Aorta (tissue), 5 donors: ENCODE results near the gene ANKS1A. TPM values are rescaled to one million over a fixed set of nuclear protein-coding genes. Genes with fewer than 3 reads are reported as not detected.

Experiments used
- ATAC-seq: fragments of 200-7000 bp; cut with Tn5 transposase; one replicate; pipeline ENCODE4 v1.9.1; 2022; ENCODE audit warnings: moderate library complexity; ENCODE audit not compliant: low FRiP score
- DNase-seq, 2 donors: peaks; one replicate each; pipeline ENCODE4 v3.0.0-alpha.2; 2020
- H3K27ac ChIP-seq, 2 donors: one replicate each; pipeline ENCODE4 v1.5.1; 2013; ENCODE audit warnings: low read length in 2 of 2, mild to moderate bottlenecking in 2 of 2, moderate library complexity in 2 of 2, control low read depth in 1 of 2, inconsistent platforms in 1 of 2, low read depth in 1 of 2
- H3K27me3 ChIP-seq, 2 donors: one replicate each; pipeline ENCODE4 v1.6.1; 2013; ENCODE audit warnings: control low read depth in 1 of 2, low read length in 1 of 2, mild to moderate bottlenecking in 1 of 2, moderate library complexity in 1 of 2; ENCODE audit not compliant: insufficient read depth in 2 of 2, control insufficient read depth in 1 of 2
- H3K36me3 ChIP-seq, 2 donors: one replicate each; pipeline ENCODE4 v1.6.1; 2013; ENCODE audit warnings: control low read depth in 1 of 2, low read length in 1 of 2, mild to moderate bottlenecking in 1 of 2; ENCODE audit not compliant: insufficient read depth in 2 of 2, control insufficient read depth in 1 of 2
- H3K4me1 ChIP-seq, 2 donors: one replicate each; pipeline ENCODE4 v1.6.1; 2013; ENCODE audit warnings: low read length in 2 of 2, control low read depth in 1 of 2, mild to moderate bottlenecking in 1 of 2, moderate library complexity in 1 of 2; ENCODE audit not compliant: insufficient read depth in 2 of 2, control insufficient read depth in 1 of 2
- H3K4me3 ChIP-seq, 2 donors: one replicate each; pipeline ENCODE4 v1.5.1; 2013; ENCODE audit warnings: low read length in 2 of 2, control low read depth in 1 of 2, mild to moderate bottlenecking in 1 of 2
- H3K9me3 ChIP-seq: one replicate; pipeline ENCODE4 v1.6.1; 2013; ENCODE audit warnings: mild to moderate bottlenecking, low read length; ENCODE audit not compliant: control insufficient read depth
- WGBS, 2 donors: extraction: QIAGEN DNeasy Blood & Tissue Kit; methylation state at CpG; one replicate each; pipeline ENCODE4 v1.1.7; 2013; 5-methylcytosine and 5-hydroxymethylcytosine counted together
- intact Hi-C, 2 donors: fragments of 100-400 bp; cut with DNase I; formaldehyde crosslinking; loops; one replicate each; pipeline versions ENCODE4 v1.14.2 to v1.15.0; 2022
- polyA plus RNA-seq, 2 donors: library from polyadenylated mRNA; stranded (reverse); fragments of 200-250 nt; gene quantifications; one replicate each; pipeline ENCODE4 v1.2.3, GENCODE V29; 2013
- total RNA-seq, 2 donors: library from RNA; stranded (reverse); fragmentation: NEBNext Ultra II Directional; extraction: Animal tissue kit (Norgen Biotek cat#: 25700); gene quantifications; one replicate each; pipeline ENCODE4 v1.2.1, GENCODE V29; 2021
- donor health status: healthy with polysubstance abuse.
- donor health status: Bipolar disorder and iron deficiency.
- donor health status: DM: no; HTN: no; CAD: no.
- donor health status: DM: no; HTN: no; CAD: no.
- donor health status: DM: yes; HTN: yes; CAD: no.

ANKS1A gene
- total and polyA plus RNA-seq, 4 donors: 9.4 to 44.4 (median 29.0) TPM

GRCh38 chr6:34909320-34909883, 20.3 kb downstream of the ANKS1A start:
- Histone ChIP-seq H3K9me3 (no peaks in the 10 kb centered on the region), H3K4me3 (no peak overlapping the region), H3K36me3 (no peaks in the 10 kb centered on the region), H3K27me3 (no peaks in the 10 kb centered on the region), H3K27ac (peak overlapping the region in 1 of 2 donors; percentile 6), H3K4me1 (peaks cover 4 to 5% of the 10 kb centered on the region in 2 donors)
- no peak for DNase-seq
- 48% methylated on average over 6 of the region's 6 CpGs for WGBS, 2 donors
- intact Hi-C loops: no loop called here
- ATAC-seq: no peak

DNA sequence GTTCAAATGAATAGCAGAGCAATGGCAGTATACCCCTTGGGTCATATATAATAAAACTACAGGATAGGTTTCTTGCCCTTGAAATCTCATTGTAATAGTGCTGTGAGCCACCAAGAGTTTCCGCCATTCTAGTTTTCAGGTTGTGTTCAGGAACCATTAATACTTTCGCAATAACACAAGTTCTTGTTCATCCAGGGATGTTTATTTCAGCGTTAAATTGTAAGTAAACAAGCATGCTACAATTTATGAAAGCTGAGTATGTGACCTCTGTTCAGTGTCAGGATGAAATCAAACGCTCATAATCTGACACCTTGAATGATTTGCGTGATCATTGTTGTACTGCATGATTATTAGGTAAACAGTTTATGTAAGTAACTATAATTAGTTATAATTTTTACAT, 22.8 kb downstream of the ANKS1A start:
- no peak for DNase-seq
- 95 to 96% methylated on average over 5 of the region's 5 CpGs for WGBS, 2 donors
- H3K4me1 ChIP-seq: peaks cover 5 to 20% of the 10 kb centered on the region in 2 donors
- ATAC-seq: no peak
- H3K27me3 ChIP-seq: no peaks in the 10 kb centered on the region
- H3K9me3 ChIP-seq: no peaks in the 10 kb centered on the region
- H3K27ac ChIP-seq: no peak overlapping the region
- no peaks in the 10 kb centered on the region for H3K36me3 ChIP-seq
- no peak overlapping the region for H3K4me3 ChIP-seq
- intact Hi-C loops: no loop called here

DNA sequence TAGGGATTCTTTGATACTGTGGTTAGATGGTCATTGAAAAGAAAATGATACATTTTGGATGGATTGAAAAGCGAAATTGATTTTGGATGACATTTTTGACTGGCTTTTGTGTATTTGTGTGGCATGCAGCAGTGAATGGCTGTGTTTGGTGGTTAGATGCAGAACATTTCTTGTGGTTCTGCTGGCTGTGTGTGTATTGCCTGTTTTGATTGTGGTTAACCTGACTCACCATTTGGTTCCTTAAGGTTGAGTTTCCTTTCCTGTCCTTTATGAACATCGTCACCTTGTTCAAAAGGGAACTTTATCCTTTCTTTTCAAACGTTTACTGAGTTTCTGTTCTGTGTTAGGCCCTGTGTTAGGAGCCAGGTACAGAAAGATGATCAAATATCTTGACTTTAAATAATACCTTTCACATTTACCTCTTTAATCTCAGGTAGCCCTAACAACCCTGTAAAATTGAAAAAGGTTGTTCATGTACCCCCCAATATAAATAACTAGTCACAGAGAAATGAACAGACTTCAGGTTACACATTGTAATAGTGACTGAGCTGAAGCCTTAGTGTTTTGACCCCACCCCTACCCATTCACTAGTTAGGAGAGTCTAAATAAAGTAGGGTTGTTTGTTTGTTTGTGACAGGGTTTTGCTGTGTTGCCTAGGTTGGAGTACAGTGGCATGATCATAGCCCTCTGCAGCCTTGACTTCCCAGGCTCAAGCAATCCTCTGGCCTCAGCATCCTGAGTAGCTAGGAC, 23.8 kb downstream of the ANKS1A start:
- Histone ChIP-seq H3K27ac (peak overlapping the region in 1 of 2 donors; percentile 73), H3K4me1 (peaks cover 7 to 28% of the 10 kb centered on the region in 2 donors), H3K4me3 (no peak overlapping the region), H3K27me3 (no peaks in the 10 kb centered on the region), H3K9me3 (no peaks in the 10 kb centered on the region), H3K36me3 (no peaks in the 10 kb centered on the region)
- ATAC-seq: no peak
- intact Hi-C loops: no loop called here
- DNase-seq: no peak
- 70 to 74% methylated on average over 3 of the region's 3 CpGs for WGBS, 2 donors

- no peaks in the 10 kb centered on the region for H3K9me3 ChIP-seq
These were observed 25.3 kb downstream of the ANKS1A start for GRCh38 chr6:34914358-34914757.

DNA sequence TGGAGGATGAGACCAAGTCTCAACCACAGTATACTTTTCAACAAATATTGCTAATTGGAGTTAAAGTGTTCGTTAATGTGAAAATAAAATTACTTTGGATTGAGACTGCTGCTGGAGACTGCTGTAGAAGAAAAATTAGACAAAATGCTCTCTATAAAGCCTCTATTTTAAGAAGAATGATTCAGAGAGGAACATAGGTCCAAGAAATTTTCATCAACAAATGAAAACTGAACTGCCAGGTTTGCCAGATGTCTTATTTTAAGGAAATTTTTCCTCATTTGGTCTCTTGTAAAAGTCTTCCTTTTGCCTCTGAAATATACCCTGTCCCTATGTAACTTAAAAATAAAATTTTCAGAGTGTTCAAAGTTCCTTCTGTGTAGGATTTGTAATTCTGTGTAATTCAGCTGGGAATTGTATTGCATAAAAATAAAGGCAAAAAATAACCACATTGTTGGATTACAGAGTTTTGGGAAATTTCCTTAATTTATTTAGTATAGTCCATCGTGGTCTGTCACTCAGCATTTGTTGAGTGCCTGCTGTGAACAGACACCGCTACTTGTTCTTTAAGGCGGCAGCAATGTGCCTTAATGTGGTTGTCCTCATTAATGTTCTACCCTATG, 27.4 kb downstream of the ANKS1A start:
- DNase-seq (no peak), ATAC-seq (peak; percentile 53)
- Histone ChIP-seq H3K27ac (peak overlapping the region; percentile 91 to 95), H3K9me3 (no peaks in the 10 kb centered on the region), H3K4me1 (peaks cover 8 to 29% of the 10 kb centered on the region in 2 donors), H3K27me3 (no peaks in the 10 kb centered on the region), H3K4me3 (no peak overlapping the region), H3K36me3 (no peaks in the 10 kb centered on the region)
- WGBS, 2 donors: 32 to 34% methylated on average over 4 of the region's 4 CpGs
- intact Hi-C loops: no loop called here

More at GRCh38 chr6:34914358-34914757, 25.3 kb downstream of the ANKS1A start:
- Histone ChIP-seq H3K36me3 (no peaks in the 10 kb centered on the region), H3K27me3 (no peaks in the 10 kb centered on the region), H3K4me3 (no peak overlapping the region), H3K27ac (peak overlapping the region in 1 of 2 donors; percentile 74), H3K4me1 (peaks cover 9 to 30% of the 10 kb centered on the region in 2 donors)
- DNase-seq: no peak
- intact Hi-C loops: no loop called here
- no peak for ATAC-seq
- WGBS, 2 donors: 8 to 23% methylated on average over 4 of the region's 4 CpGs

DNA sequence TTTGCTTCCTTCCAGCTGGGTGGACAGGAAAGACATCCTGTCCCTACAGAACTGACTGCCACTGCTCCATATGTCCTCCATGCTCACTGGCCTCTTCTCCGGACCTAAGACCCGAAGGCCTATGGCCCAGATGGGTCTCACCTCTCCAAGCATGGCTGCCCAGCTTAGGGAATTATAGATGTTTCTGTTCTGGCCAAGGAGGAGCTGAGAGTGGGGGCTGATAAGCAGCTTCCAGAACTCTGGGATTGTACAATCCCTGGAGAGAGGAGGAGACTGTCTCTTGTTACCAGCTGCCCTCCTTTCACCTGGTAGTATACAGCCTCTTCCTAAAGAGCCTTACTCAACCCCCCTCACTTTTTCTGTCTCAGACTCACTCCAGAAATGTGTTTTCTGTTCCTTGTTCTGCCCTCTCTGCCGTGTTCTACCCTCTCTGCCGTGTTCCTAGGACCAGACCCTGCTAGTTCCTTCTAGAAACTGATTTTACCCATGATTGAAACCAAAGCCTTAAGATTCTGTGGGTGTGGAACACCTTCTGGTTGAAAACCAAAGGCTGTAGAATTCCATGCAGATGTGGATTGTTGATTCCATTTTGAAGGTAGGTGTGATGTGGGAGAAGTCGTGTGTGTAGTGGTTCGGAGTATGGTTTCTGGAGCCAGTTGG, 28.7 kb downstream of the ANKS1A start:
- ATAC-seq (no peak), DNase-seq (no peak)
- no peak overlapping the region for H3K4me3 ChIP-seq
- 65 to 69% methylated on average over 6 of the region's 6 CpGs for WGBS, 2 donors
- peaks cover 5 to 29% of the 10 kb centered on the region in 2 donors for H3K4me1 ChIP-seq
- intact Hi-C loops: no loop called here
- no peaks in the 10 kb centered on the region for H3K27me3 ChIP-seq
- no peaks in the 10 kb centered on the region for H3K36me3 ChIP-seq
- peak overlapping the region; percentile 21 to 95 for H3K27ac ChIP-seq
- H3K9me3 ChIP-seq: no peaks in the 10 kb centered on the region

- no peak for ATAC-seq
- Histone ChIP-seq H3K4me3 (no peak overlapping the region), H3K4me1 (peaks cover 5 to 27% of the 10 kb centered on the region in 2 donors), H3K27ac (peak overlapping the region in 1 of 2 donors; percentile 20), H3K36me3 (no peaks in the 10 kb centered on the region), H3K27me3 (no peaks in the 10 kb centered on the region), H3K9me3 (no peaks in the 10 kb centered on the region)
- WGBS, 2 donors: 98 to 100% methylated on average over 1 of the region's 1 CpG
- intact Hi-C loops: no loop called here
- no peak for DNase-seq
These were observed 30.6 kb downstream of the ANKS1A start for GRCh38 chr6:34919651-34920050.

- H3K4me1 ChIP-seq: peaks cover 5 to 22% of the 10 kb centered on the region in 2 donors
- no peak overlapping the region for H3K4me3 ChIP-seq
- no peaks in the 10 kb centered on the region for H3K27me3 ChIP-seq
- intact Hi-C loops: no loop called here
- no peaks in the 10 kb centered on the region for H3K9me3 ChIP-seq
- no peak overlapping the region for H3K27ac ChIP-seq
- 98 to 99% methylated on average over 4 of the region's 4 CpGs for WGBS, 2 donors
- H3K36me3 ChIP-seq: no peaks in the 10 kb centered on the region
- DNase-seq (no peak), ATAC-seq (no peak)
These were observed 31.0 kb downstream of the ANKS1A start for GRCh38 chr6:34920097-34920496.
